ACC112 (cell line): ENCODE data around the gene ADPRM.
"Not testable (repeated sequence)": the region's sequence is repeated elsewhere in the genome, so short reads cannot be mapped to it uniquely, and the experiment has no call there.

Experiments
- H2AFZ ChIP-seq: fragments of 200-600 bp; sonication (generic); one replicate; pipeline ENCODE4 v1.6.0; 2017; ENCODE audit warnings: antibody characterized with exemption, low read length; ENCODE audit not compliant: unreplicated experiment
- H3K27ac ChIP-seq: fragments of 200-600 bp; sonication (generic); 2 replicates; pipeline ENCODE4 v1.5.1; 2014; ENCODE audit warnings: low read depth, mild to moderate bottlenecking, antibody characterized with exemption, low read length, moderate library complexity
- H3K27me3 ChIP-seq: fragments of 200-600 bp; sonication (generic); 2 replicates; pipeline ENCODE4 v1.6.1; 2014; ENCODE audit warnings: mild to moderate bottlenecking, antibody characterized with exemption, low read length, moderate library complexity, mixed read lengths; ENCODE audit not compliant: insufficient read depth
- H3K36me3 ChIP-seq: fragments of 200-600 bp; sonication (generic); 2 replicates; pipeline ENCODE4 v1.6.1; 2016; ENCODE audit warnings: mild to moderate bottlenecking, antibody characterized with exemption, low read length, moderate library complexity, mixed read lengths; ENCODE audit not compliant: insufficient read depth
- H3K4me1 ChIP-seq: fragments of 200-600 bp; sonication (generic); one replicate; pipeline ENCODE4 v1.6.1; 2016; ENCODE audit warnings: low read length, mixed read lengths; ENCODE audit not compliant: insufficient read depth, unreplicated experiment, control insufficient read depth
- H3K4me3 ChIP-seq: fragments of 200-600 bp; sonication (generic); 2 replicates; pipeline ENCODE4 v1.5.1; 2014; ENCODE audit warnings: mild to moderate bottlenecking, low read depth, low read length
- H3K79me2 ChIP-seq: fragments of 200-600 bp; sonication (generic); one replicate; pipeline ENCODE4 v1.6.0; 2016; ENCODE audit warnings: low read length; ENCODE audit not compliant: control insufficient read depth, unreplicated experiment, insufficient read depth

The ADPRM gene

GRCh38 chr17:10729334-10730193 lies 32.2 kb downstream of the ADPRM start, which contains the start of gene TMEM220:
TSS of gene TMEM220 (minus strand) at chr17:10730023. CDS start at chr17:10729851, 172 bp downstream.
- H3K27ac ChIP-seq, result peak within 1 kb of the TSS; percentile 61

GRCh38 chr17:10730247-10730646 lies 32.9 kb downstream of the ADPRM start:
- Histone ChIP-seq H2AFZ (peak overlapping the region; percentile 90), H3K27ac (peak overlapping the region; percentile 61), H3K4me3 (peak overlapping the region; percentile 88)
- not testable (repeated sequence) for H3K79me2 ChIP-seq, H3K27me3 ChIP-seq, H3K4me1 ChIP-seq, H3K36me3 ChIP-seq

More at GRCh38 chr17:10729334-10730193, 32.2 kb downstream of the ADPRM start, which contains the start of gene TMEM220:
- Histone ChIP-seq H3K79me2 (no peaks in the 10 kb centered on the region), H3K4me3 (peak within 1 kb of the TSS; percentile 88), H3K4me1 (peaks cover 9% of the 10 kb centered on the region), H2AFZ (peak within 1 kb of the TSS; percentile 90), H3K27me3 (no peaks in the 10 kb centered on the region), H3K36me3 (no peaks in the 10 kb centered on the region)

- Histone ChIP-seq H3K4me1 (peaks cover 9% of the 10 kb centered on the region), H3K79me2 (no peaks in the 10 kb centered on the region), H2AFZ (peak overlapping the region; percentile 39), H3K4me3 (peak overlapping the region; percentile 88), H3K36me3 (no peaks in the 10 kb centered on the region), H3K27me3 (no peaks in the 10 kb centered on the region), H3K27ac (no peak overlapping the region)
Measured at GRCh38 chr17:10731408-10731879, 34.0 kb downstream of the ADPRM start.

- H3K27me3 ChIP-seq, H2AFZ ChIP-seq, H3K36me3 ChIP-seq, H3K79me2 ChIP-seq, H3K27ac ChIP-seq, H3K4me1 ChIP-seq, H3K4me3 ChIP-seq: not testable (repeated sequence)
Measured at GRCh38 chr17:10732121-10732520, 34.7 kb downstream of the ADPRM start.

- Histone ChIP-seq H3K27me3 (no peaks in the 10 kb centered on the region), H3K36me3 (no peaks in the 10 kb centered on the region), H2AFZ (no peak overlapping the region), H3K4me3 (no peak overlapping the region), H3K79me2 (no peaks in the 10 kb centered on the region), H3K27ac (no peak overlapping the region), H3K4me1 (peaks cover 9% of the 10 kb centered on the region)
Measured at GRCh38 chr17:10733666-10734065, 36.3 kb downstream of the ADPRM start.

- no peak overlapping the region for H3K4me3 ChIP-seq
- peaks cover 9% of the 10 kb centered on the region for H3K4me1 ChIP-seq
- no peaks in the 10 kb centered on the region for H3K36me3 ChIP-seq
- no peak overlapping the region for H3K27ac ChIP-seq
- no peak overlapping the region for H2AFZ ChIP-seq
- H3K79me2 ChIP-seq, result no peaks in the 10 kb centered on the region
- no peaks in the 10 kb centered on the region for H3K27me3 ChIP-seq
Measured at GRCh38 chr17:10735251-10735650, 37.9 kb downstream of the ADPRM start.

GRCh38 chr17:10735821-10736220 lies 38.4 kb downstream of the ADPRM start:
- Histone ChIP-seq H3K27ac (no peak overlapping the region), H3K4me1 (peaks cover 8% of the 10 kb centered on the region), H3K4me3 (no peak overlapping the region), H3K27me3 (no peaks in the 10 kb centered on the region), H3K36me3 (no peaks in the 10 kb centered on the region), H3K79me2 (no peaks in the 10 kb centered on the region), H2AFZ (no peak overlapping the region)

GRCh38 chr17:10737168-10737622 lies 39.8 kb downstream of the ADPRM start:
- no peaks in the 10 kb centered on the region for H3K36me3 ChIP-seq
- no peaks in the 10 kb centered on the region for H3K4me1 ChIP-seq
- no peak overlapping the region for H3K4me3 ChIP-seq
- no peak overlapping the region for H3K27ac ChIP-seq
- H3K79me2 ChIP-seq, result no peaks in the 10 kb centered on the region
- no peaks in the 10 kb centered on the region for H3K27me3 ChIP-seq
- H2AFZ ChIP-seq, result no peak overlapping the region

- no peak overlapping the region for H3K4me3 ChIP-seq
- H3K27me3 ChIP-seq, result no peaks in the 10 kb centered on the region
- no peaks in the 10 kb centered on the region for H3K79me2 ChIP-seq
- no peak overlapping the region for H2AFZ ChIP-seq
- no peaks in the 10 kb centered on the region for H3K4me1 ChIP-seq
- H3K36me3 ChIP-seq, result no peaks in the 10 kb centered on the region
- H3K27ac ChIP-seq, result no peak overlapping the region
Measured at GRCh38 chr17:10737736-10738135, 40.3 kb downstream of the ADPRM start.

GRCh38 chr17:10738521-10739258 lies 41.3 kb downstream of the ADPRM start:
- Histone ChIP-seq H3K27ac (no peak overlapping the region), H3K36me3 (no peaks in the 10 kb centered on the region), H3K4me1 (peaks cover 3% of the 10 kb centered on the region), H3K79me2 (no peaks in the 10 kb centered on the region), H3K4me3 (no peak overlapping the region), H2AFZ (no peak overlapping the region), H3K27me3 (no peaks in the 10 kb centered on the region)
